Endothelial cell (in vitro differentiated cells): ENCODE data around the gene ETFRF1. TPM values are rescaled to one million over a fixed set of nuclear protein-coding genes. Genes with fewer than 3 reads are reported as not detected.
A peak's percentile ranks its signal among the peaks of the same experiment; 100 is the strongest.

Experiments
- DNase-seq: peaks from one replicate; pipeline ENCODE4 v3.0.0; 2021; ENCODE audit warnings: low spot score
- H3K27ac Mint-ChIP-seq: one replicate; pipeline ENCODE4 v1.8.0; 2021; ENCODE audit warnings: mixed read lengths, inconsistent platforms; ENCODE audit not compliant: unreplicated experiment
- H3K27me3 Mint-ChIP-seq: one replicate; pipeline ENCODE4 v1.8.0; 2021; ENCODE audit warnings: mild to moderate bottlenecking, moderate library complexity, mixed read lengths, inconsistent platforms; ENCODE audit not compliant: unreplicated experiment
- H3K36me3 Mint-ChIP-seq: one replicate; pipeline ENCODE4 v1.8.0; 2021; ENCODE audit warnings: mild to moderate bottlenecking, low read depth, mixed read lengths, inconsistent platforms; ENCODE audit not compliant: unreplicated experiment
- H3K4me1 Mint-ChIP-seq: one replicate; pipeline ENCODE4 v1.8.0; 2021; ENCODE audit warnings: mild to moderate bottlenecking, mixed read lengths, inconsistent platforms; ENCODE audit not compliant: unreplicated experiment
- H3K4me3 Mint-ChIP-seq: one replicate; pipeline ENCODE4 v1.8.0; 2021; ENCODE audit warnings: mild to moderate bottlenecking, mixed read lengths, inconsistent platforms; ENCODE audit not compliant: unreplicated experiment
- H3K9me3 Mint-ChIP-seq: one replicate; pipeline ENCODE4 v1.8.0; 2021; ENCODE audit warnings: mixed read lengths, inconsistent platforms; ENCODE audit not compliant: unreplicated experiment
- CTCF ChIP-seq: fragments of 200-600 bp; sonication (generic); IDR thresholded peaks from one replicate; pipeline ENCODE4 v1.5.0; 2021; ENCODE audit warnings: antibody characterized with exemption; ENCODE audit not compliant: unreplicated experiment
- total RNA-seq: library from RNA; stranded (reverse); fragmentation: NEBNext Ultra II Directional; extraction: Animal tissue kit (Norgen Biotek cat#: 25700); gene quantifications from one replicate; pipeline ENCODE4 v1.2.1, GENCODE V29; 2021; ENCODE audit not compliant: unreplicated experiment

ETFRF1 gene
- total RNA-seq, 1 donor from 2014 or later, result 10.1 TPM

GRCh38 chr12:25248137-25248536 is 53.1 kb downstream of the ETFRF1 start:
- no peaks in the 10 kb centered on the region for H3K9me3 Mint-ChIP-seq
- H3K4me3 Mint-ChIP-seq, result no peak overlapping the region
- H3K36me3 Mint-ChIP-seq, result peaks cover 10% of the 10 kb centered on the region
- peaks cover 16% of the 10 kb centered on the region for H3K27me3 Mint-ChIP-seq
- H3K4me1 Mint-ChIP-seq, result peaks cover 22% of the 10 kb centered on the region
- no peak overlapping the region for H3K27ac Mint-ChIP-seq
- no peak for TF ChIP-seq CTCF
- DNase-seq, result no peak

DNA sequence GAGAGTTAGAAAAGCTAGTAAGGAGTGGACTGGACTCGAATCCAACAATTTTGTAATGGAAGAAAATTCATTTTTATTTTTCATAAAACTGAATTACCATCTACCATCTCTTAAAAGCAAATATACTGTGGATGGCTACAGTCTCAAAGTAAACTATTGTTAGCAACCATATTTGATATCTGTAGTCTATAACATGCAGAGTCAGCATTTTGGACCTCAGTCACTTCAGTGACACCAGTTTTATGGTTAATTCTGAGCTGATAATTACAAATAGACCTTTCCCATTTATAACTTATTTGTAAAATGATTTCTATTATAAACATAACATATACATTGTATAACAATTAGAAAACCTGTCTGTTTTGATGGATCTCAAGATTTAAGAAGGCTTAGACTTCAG is 53.7 kb downstream of the ETFRF1 start:
- peaks cover 22% of the 10 kb centered on the region for H3K4me1 Mint-ChIP-seq
- no peak overlapping the region for H3K27ac Mint-ChIP-seq
- no peak for TF ChIP-seq CTCF
- no peaks in the 10 kb centered on the region for H3K9me3 Mint-ChIP-seq
- peaks cover 18% of the 10 kb centered on the region for H3K27me3 Mint-ChIP-seq
- peaks cover 10% of the 10 kb centered on the region for H3K36me3 Mint-ChIP-seq
- H3K4me3 Mint-ChIP-seq, result no peak overlapping the region
- no peak for DNase-seq

DNA sequence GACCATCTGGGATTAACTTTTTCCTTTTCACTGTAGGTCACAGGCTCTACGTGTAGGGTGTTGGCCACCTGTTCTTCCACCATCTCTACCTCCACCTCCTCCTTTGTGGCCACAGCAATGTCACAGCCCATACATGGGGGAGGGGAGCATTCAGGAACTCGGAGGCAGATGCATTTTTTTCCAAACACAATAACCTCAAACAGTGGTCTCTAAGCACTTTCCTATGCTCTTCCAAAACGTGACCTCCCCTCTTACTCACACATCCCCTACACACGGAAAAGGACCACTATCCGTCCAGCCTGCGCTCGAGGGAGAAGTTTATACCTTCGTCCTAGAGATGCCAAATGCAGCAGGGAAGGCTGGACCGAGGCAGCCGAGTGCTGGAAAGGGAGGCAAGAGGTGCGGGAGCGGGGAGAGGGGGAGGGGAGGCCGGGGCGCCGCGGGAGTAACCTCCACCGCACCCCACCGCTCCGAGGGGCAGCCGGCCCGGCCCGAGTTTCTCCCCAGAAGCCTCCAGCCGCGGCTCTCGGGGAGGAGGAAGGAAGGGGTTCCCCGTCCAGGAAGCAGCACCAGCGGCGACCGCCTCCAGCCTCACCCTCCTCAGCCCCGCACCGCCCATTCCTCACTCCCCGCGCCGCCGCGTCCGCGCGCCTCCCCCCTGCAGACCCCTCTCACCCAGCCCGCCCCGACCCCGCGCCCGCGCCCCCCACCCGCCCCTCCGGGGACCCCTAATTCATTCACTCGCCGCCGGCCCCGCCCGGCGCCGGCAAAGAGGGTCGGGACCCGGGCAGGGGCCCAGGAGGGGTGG is 55.1 kb downstream of the ETFRF1 start:
- Mint-ChIP-seq H3K9me3 (no peaks in the 10 kb centered on the region), H3K27me3 (peaks cover 18% of the 10 kb centered on the region), H3K4me3 (peak overlapping the region; percentile 97), H3K27ac (peak overlapping the region; percentile 95), H3K4me1 (peaks cover 22% of the 10 kb centered on the region), H3K36me3 (peaks cover 10% of the 10 kb centered on the region)
- DNase-seq, result peak; percentile 53
- TF ChIP-seq CTCF, result no peak

DNA sequence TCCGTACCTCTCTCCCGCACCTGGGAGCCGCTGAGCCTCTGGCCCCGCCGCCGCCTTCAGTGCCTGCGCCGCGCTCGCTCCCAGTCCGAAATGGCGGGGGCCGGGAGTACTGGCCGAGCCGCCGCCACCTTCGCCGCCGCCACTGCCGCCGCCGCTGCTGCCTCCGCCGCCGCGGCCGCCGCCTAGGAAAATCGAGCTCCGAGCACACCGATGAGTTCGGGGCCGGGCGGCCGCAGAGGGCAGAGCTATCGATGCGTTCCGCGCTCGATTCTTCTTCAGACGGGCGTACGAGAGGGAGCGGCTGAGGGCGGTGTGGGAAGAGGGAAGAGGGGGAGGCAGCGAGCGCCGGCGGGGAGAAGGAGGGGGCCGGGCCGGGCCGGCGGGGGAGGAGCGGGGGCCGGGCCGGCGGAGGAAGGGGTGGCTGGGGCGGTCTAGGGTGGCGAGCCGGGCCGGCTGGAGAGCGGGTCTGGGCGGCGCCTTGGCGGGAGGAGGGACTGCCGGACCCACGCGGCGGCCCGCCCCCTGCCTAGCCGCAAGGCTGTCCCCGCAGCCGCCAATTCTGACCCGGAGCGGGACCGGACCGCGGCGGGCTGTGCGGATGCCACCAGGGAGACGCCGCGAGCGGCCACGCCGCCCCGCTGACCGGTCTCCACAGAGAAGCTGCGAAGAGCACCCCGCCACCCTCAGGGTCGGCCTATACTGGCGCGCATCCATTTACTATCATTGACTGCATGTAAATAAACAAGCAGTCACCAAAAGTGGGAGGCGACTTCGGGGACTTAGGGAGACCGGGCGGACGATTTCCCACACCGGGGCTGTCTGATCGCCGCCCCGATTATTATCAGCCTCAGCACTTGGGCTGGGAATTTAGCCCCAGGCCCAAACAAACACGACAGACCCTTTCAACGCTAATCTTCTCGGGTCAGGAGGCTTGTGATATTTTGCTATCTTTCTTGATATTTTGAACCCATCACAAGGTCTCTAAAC is 56.0 kb downstream of the ETFRF1 start, which contains the start of gene KRAS:
TSS of gene KRAS (minus strand) at position 186 of the 987 bp plus-strand sequence.
- H3K27me3 Mint-ChIP-seq, result peaks cover 17% of the 10 kb centered on the region
- H3K27ac Mint-ChIP-seq, result peak within 1 kb of the TSS; percentile 95
- H3K4me1 Mint-ChIP-seq, result peaks cover 18% of the 10 kb centered on the region
- no peaks in the 10 kb centered on the region for H3K9me3 Mint-ChIP-seq
- H3K36me3 Mint-ChIP-seq, result peaks cover 5% of the 10 kb centered on the region
- H3K4me3 Mint-ChIP-seq, result peak within 1 kb of the TSS; percentile 97
- DNase-seq, result peak; percentile 95
- no peak for TF ChIP-seq CTCF
